ENCODE data around the gene PRPF31. TPM values are rescaled to one million over a fixed set of nuclear protein-coding genes. Genes with fewer than 3 reads are reported as not detected.

Gene PRPF31
- total and polyA plus RNA-seq, 4 donors: 34.1 to 54.1 (median 51.7) TPM

DNA sequence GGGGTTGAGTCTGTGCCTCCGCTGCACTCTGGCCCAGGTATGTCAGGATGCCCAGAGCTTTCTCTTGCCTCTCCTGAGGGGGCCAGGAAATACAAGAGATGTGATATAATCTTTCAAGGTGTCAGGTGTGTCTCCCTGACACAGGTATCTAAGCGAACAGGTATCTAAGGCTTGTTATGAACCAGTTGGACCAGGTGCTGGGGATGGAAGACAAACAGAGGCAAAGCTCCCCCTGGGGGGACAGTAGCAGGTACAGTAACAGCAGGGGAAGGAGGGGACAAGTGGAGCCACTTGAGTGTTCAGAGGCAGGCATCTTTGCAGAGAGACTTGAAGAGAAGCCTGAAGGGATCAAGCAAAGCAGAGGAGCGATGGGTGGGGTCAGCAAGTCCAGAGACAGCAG, 41.4 kb downstream of the PRPF31 start:
- Histone ChIP-seq H3K27me3 (ENCODE audit: control insufficient read depth in 3 of 3, insufficient read depth in 3 of 3, low read length in 2 of 3) (no peaks in the 10 kb centered on the region), H3K4me1 (ENCODE audit: control insufficient read depth in 5 of 5, insufficient read depth in 5 of 5, low read length in 5 of 5) (peaks cover 4 to 20% (median 9%) of the 10 kb centered on the region in 5 donors), H3K4me3 (no peak overlapping the region), H3K9ac (ENCODE audit: insufficient read depth in 1 of 2, low read length in 2 of 2) (no peak overlapping the region), H3K9me3 (ENCODE audit: control insufficient read depth in 4 of 4, insufficient read depth in 3 of 4, low read length in 3 of 4) (no peaks in the 10 kb centered on the region), H3K36me3 (ENCODE audit: control insufficient read depth in 4 of 4, insufficient read depth in 4 of 4, low read length in 4 of 4) (peaks cover 9 to 53% (median 14%) of the 10 kb centered on the region in 4 donors), H3K27ac (ENCODE audit: low read depth in 1 of 2, low read length in 1 of 2) (no peak overlapping the region)
- no peak for ATAC-seq (ENCODE audit: insufficient read depth, low FRiP score)
- TF ChIP-seq, protein P1, sequence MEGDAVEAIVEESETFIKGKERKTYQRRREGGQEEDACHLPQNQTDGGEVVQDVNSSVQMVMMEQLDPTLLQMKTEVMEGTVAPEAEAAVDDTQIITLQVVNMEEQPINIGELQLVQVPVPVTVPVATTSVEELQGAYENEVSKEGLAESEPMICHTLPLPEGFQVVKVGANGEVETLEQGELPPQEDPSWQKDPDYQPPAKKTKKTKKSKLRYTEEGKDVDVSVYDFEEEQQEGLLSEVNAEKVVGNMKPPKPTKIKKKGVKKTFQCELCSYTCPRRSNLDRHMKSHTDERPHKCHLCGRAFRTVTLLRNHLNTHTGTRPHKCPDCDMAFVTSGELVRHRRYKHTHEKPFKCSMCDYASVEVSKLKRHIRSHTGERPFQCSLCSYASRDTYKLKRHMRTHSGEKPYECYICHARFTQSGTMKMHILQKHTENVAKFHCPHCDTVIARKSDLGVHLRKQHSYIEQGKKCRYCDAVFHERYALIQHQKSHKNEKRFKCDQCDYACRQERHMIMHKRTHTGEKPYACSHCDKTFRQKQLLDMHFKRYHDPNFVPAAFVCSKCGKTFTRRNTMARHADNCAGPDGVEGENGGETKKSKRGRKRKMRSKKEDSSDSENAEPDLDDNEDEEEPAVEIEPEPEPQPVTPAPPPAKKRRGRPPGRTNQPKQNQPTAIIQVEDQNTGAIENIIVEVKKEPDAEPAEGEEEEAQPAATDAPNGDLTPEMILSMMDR (IDR thresholded peaks at IDR 0.05; ENCODE audit: control extremely low read depth, extremely low read depth): no peak
- WGBS, 2 donors: 92 to 94% methylated on average over 3 of the region's 3 CpGs
- no peak for DNase-seq

GRCh38 chr19:54158812-54159351, 43.3 kb downstream of the PRPF31 start:
- Histone ChIP-seq H3K9me3 (ENCODE audit: control insufficient read depth in 4 of 4, insufficient read depth in 3 of 4, low read length in 3 of 4) (no peaks in the 10 kb centered on the region), H3K4me3 (peak overlapping the region; percentile 39), H3K4me1 (ENCODE audit: control insufficient read depth in 5 of 5, insufficient read depth in 5 of 5, low read length in 5 of 5) (peaks cover 7 to 20% (median 9%) of the 10 kb centered on the region in 5 donors), H3K27ac (ENCODE audit: low read depth in 1 of 2, low read length in 1 of 2) (peak overlapping the region; percentile 87 to 96), H3K27me3 (ENCODE audit: control insufficient read depth in 3 of 3, insufficient read depth in 3 of 3, low read length in 2 of 3) (no peaks in the 10 kb centered on the region), H3K9ac (ENCODE audit: insufficient read depth in 1 of 2, low read length in 2 of 2) (peak overlapping the region in 1 of 2 donors; percentile 14), H3K36me3 (ENCODE audit: control insufficient read depth in 4 of 4, insufficient read depth in 4 of 4, low read length in 4 of 4) (peaks cover 0 to 34% (median 10%) of the 10 kb centered on the region in 4 donors)
- 8 to 11% methylated on average over 19 of the region's 19 CpGs for WGBS, 2 donors
- ATAC-seq (ENCODE audit: insufficient read depth, low FRiP score) (no peak), DNase-seq (no peak)
- TF ChIP-seq, protein P1 (IDR thresholded peaks at IDR 0.05; ENCODE audit: control extremely low read depth, extremely low read depth): no peak

- Histone ChIP-seq H3K27me3 (ENCODE audit: control insufficient read depth in 3 of 3, insufficient read depth in 3 of 3, low read length in 2 of 3) (peaks cover 0 to 2% (median 0%) of the 10 kb centered on the region in 3 donors), H3K4me3 (peak within 1 kb of the TSS; percentile 39), H3K9ac (ENCODE audit: insufficient read depth in 1 of 2, low read length in 2 of 2) (peak within 1 kb of the TSS; percentile 71 to 81), H3K27ac (ENCODE audit: low read depth in 1 of 2, low read length in 1 of 2) (peak within 1 kb of the TSS; percentile 90 to 96), H3K4me1 (ENCODE audit: control insufficient read depth in 5 of 5, insufficient read depth in 5 of 5, low read length in 5 of 5) (peaks cover 7 to 22% (median 9%) of the 10 kb centered on the region in 5 donors), H3K9me3 (ENCODE audit: control insufficient read depth in 4 of 4, insufficient read depth in 3 of 4, low read length in 3 of 4) (no peaks in the 10 kb centered on the region), H3K36me3 (ENCODE audit: control insufficient read depth in 4 of 4, insufficient read depth in 4 of 4, low read length in 4 of 4) (peaks cover 0 to 28% (median 6%) of the 10 kb centered on the region in 4 donors)
- WGBS, 2 donors: 0% methylated on average over 72 of the region's 72 CpGs
- TF ChIP-seq, protein P1 (IDR thresholded peaks at IDR 0.05; ENCODE audit: control extremely low read depth, extremely low read depth): peak; percentile 31
- ATAC-seq (ENCODE audit: insufficient read depth, low FRiP score) (peak; percentile 91), DNase-seq (peak; percentile 100)
Observed at GRCh38 chr19:54159352-54160181, 44.0 kb downstream of the PRPF31 start, which contains the start of gene LENG1. LENG1 (minus strand) TSS chr19:54159721; CDS start chr19:54159695, 26 bp downstream.
